H1 (cell line): ENCODE results near the gene ATP9B. TPM values are rescaled to one million over a fixed set of nuclear protein-coding genes. Genes with fewer than 3 reads are reported as not detected.

ENCODE experiments used
- CTCF ChIA-PET: fragments of 300-600 bp; sonication (Branson Sonifier 250); formaldehyde crosslinking; loops from one replicate; lab custom pipeline; 2021; ENCODE audit not compliant: partially characterized antibody; lab: Charles Lee
- POLR2A ChIA-PET: fragments of 300-600 bp; sonication (Branson Sonifier 250); formaldehyde crosslinking; loops from one replicate; lab custom pipeline; 2021; ENCODE audit warnings: inconsistent platforms; ENCODE audit not compliant: partially characterized antibody; lab: Charles Lee
- DNase-seq, 2 experiments: peaks; one replicate each; pipeline versions ENCODE4 v3.0.0 to v3.0.0-alpha.2; 2010 to 2022; ENCODE audit warnings: low spot score in 2 of 2, low read depth in 1 of 2, mixed read lengths in 1 of 2
- FAIRE-seq: peaks from 2 replicates; lab custom pipeline; 2011; peaks lifted over from hg19 to GRCh38; lab: Jason Lieb, UNC
- H2AFZ ChIP-seq: 2 replicates; pipeline ENCODE4 v1.8.1; 2012; ENCODE audit warnings: low read length, inconsistent platforms
- H2AK5ac ChIP-seq: 2 replicates; pipeline ENCODE4 v1.6.1; 2013; ENCODE audit warnings: low read depth, low read length
- H2BK120ac ChIP-seq: replicated peaks from 2 replicates; pipeline ENCODE3; 2013; ENCODE audit warnings: low read depth, low read length, inconsistent platforms
- H2BK12ac ChIP-seq: 2 replicates; pipeline ENCODE4 v1.6.1; 2013; ENCODE audit warnings: low read depth, low read length
- H2BK15ac ChIP-seq: 2 replicates; pipeline ENCODE4 v1.6.1; 2013; ENCODE audit warnings: low read length
- H2BK20ac ChIP-seq: 2 replicates; pipeline ENCODE4 v1.6.1; 2013; ENCODE audit warnings: low read length
- H2BK5ac ChIP-seq: 2 replicates; pipeline ENCODE4 v1.6.1; 2013; ENCODE audit warnings: low read depth, low read length
- H3K14ac ChIP-seq: 2 replicates; pipeline ENCODE4 v1.6.1; 2013; ENCODE audit warnings: inconsistent platforms; ENCODE audit not compliant: insufficient read length
- H3K18ac ChIP-seq: 2 replicates; pipeline ENCODE4 v1.6.1; 2013; ENCODE audit warnings: low read length; ENCODE audit errors: extremely low read depth
- H3K23ac ChIP-seq: 2 replicates; pipeline ENCODE4 v1.6.1; 2013; ENCODE audit warnings: inconsistent platforms; ENCODE audit not compliant: insufficient read length
- H3K23me2 ChIP-seq: 2 replicates; pipeline ENCODE4 v1.6.1; 2013; ENCODE audit warnings: low read depth, low read length
- H3K27ac ChIP-seq: 2 replicates; pipeline ENCODE4 v1.6.1; 2011; ENCODE audit warnings: low read depth, low read length, inconsistent platforms
- H3K27me3 ChIP-seq, 4 experiments: replicated peaks in 1 of 4; 1 replicate in 1 of 4; 2 replicates in 3 of 4; pipeline versions ENCODE4 v1.6.1 to v1.8.1; 2011 to 2013; ENCODE audit warnings: low read length in 3 of 4, mild to moderate bottlenecking in 3 of 4, inconsistent platforms in 2 of 4, mixed read lengths in 2 of 4, moderate library complexity in 1 of 4; ENCODE audit not compliant: control insufficient read depth in 3 of 4, insufficient read depth in 3 of 4; ENCODE audit errors: extremely low read depth in 1 of 4
- H3K36me3 ChIP-seq, 4 experiments: 2 replicates each; pipeline versions ENCODE4 v1.6.1 to v1.8.1; 2011 to 2013; ENCODE audit warnings: mild to moderate bottlenecking in 4 of 4, low read length in 3 of 4, moderate library complexity in 2 of 4, control low read depth in 1 of 4, inconsistent platforms in 1 of 4; ENCODE audit not compliant: insufficient read depth in 4 of 4, control insufficient read depth in 2 of 4
- H3K4ac ChIP-seq: replicated peaks from 2 replicates; pipeline ENCODE3; 2013; ENCODE audit warnings: low read length, low read depth, mixed read lengths, inconsistent platforms; ENCODE audit not compliant: insufficient read length
- H3K4me1 ChIP-seq, 4 experiments: replicated peaks in 1 of 4; 1 replicate in 1 of 4; 2 replicates in 3 of 4; pipeline versions ENCODE4 v1.6.1 to v1.8.1; 2011 to 2013; ENCODE audit warnings: low read length in 3 of 4, inconsistent platforms in 2 of 4, mixed read lengths in 1 of 4; ENCODE audit not compliant: insufficient read depth in 4 of 4, control insufficient read depth in 3 of 4
- H3K4me2 ChIP-seq, 2 experiments: 2 replicates each; pipeline versions ENCODE4 v1.6.1 to v1.8.1; 2011 to 2013; ENCODE audit warnings: low read depth in 2 of 2, low read length in 2 of 2, control low read depth in 1 of 2, inconsistent platforms in 1 of 2, mild to moderate bottlenecking in 1 of 2; ENCODE audit not compliant: insufficient read depth in 1 of 2
- H3K4me3 ChIP-seq, 4 experiments: fragments of 200-600, 300-600 bp in 1 of 4; sonication (generic), shearing (Covaris generic), sonication (Bioruptor Twin) in 1 of 4; 2 replicates each; pipeline versions ENCODE4 v1.5.1 to v1.8.1; 2011 to 2016; ENCODE audit warnings: low read length in 4 of 4, low read depth in 3 of 4, control low read depth in 2 of 4, inconsistent platforms in 2 of 4, mild to moderate bottlenecking in 2 of 4, mixed read lengths in 1 of 4, moderate library complexity in 1 of 4; ENCODE audit not compliant: insufficient read depth in 2 of 4; ENCODE audit errors: extremely low read depth in 1 of 4
- H3K56ac ChIP-seq: replicated peaks from 2 replicates; pipeline ENCODE3; 2013; ENCODE audit warnings: low read depth, mild to moderate bottlenecking, mixed read lengths, low read length, inconsistent platforms; ENCODE audit not compliant: insufficient read length
- H3K79me1 ChIP-seq: 2 replicates; pipeline ENCODE4 v1.6.1; 2013; ENCODE audit warnings: low read depth, low read length, control low read depth
- H3K79me2 ChIP-seq, 2 experiments: 2 replicates each; pipeline versions ENCODE4 v1.6.1 to v1.8.1; 2012 to 2013; ENCODE audit warnings: low read length in 2 of 2, mild to moderate bottlenecking in 2 of 2, inconsistent platforms in 1 of 2; ENCODE audit not compliant: insufficient read depth in 2 of 2, control insufficient read depth in 1 of 2
- H3K9ac ChIP-seq, 4 experiments: replicated peaks in 1 of 4; 1 replicate in 1 of 4; 2 replicates in 3 of 4; pipeline versions ENCODE4 v1.6.1 to v1.8.1; 2011 to 2013; ENCODE audit warnings: low read depth in 3 of 4, low read length in 3 of 4, control low read depth in 2 of 4, mild to moderate bottlenecking in 2 of 4, moderate library complexity in 2 of 4, inconsistent platforms in 1 of 4; ENCODE audit errors: extremely low read depth in 1 of 4
- H3K9me3 ChIP-seq, 2 experiments: 2 replicates each; pipeline versions ENCODE4 v1.6.1 to v1.8.1; 2012 to 2013; ENCODE audit warnings: mild to moderate bottlenecking in 2 of 2, moderate library complexity in 2 of 2, control low read depth in 1 of 2, inconsistent platforms in 1 of 2, low read depth in 1 of 2, low read length in 1 of 2, mixed read lengths in 1 of 2; ENCODE audit not compliant: insufficient read depth in 2 of 2
- H4K20me1 ChIP-seq, 2 experiments: replicated peaks in 1 of 2; 2 replicates each; pipeline versions ENCODE3 to v1.8.1; 2011 to 2013; ENCODE audit warnings: inconsistent platforms in 2 of 2, low read length in 2 of 2, mild to moderate bottlenecking in 1 of 2; ENCODE audit not compliant: insufficient read depth in 2 of 2, control insufficient read depth in 1 of 2
- H4K5ac ChIP-seq: 2 replicates; pipeline ENCODE4 v1.6.1; 2013; ENCODE audit warnings: low read length, low read depth, mixed read lengths, inconsistent platforms; ENCODE audit not compliant: insufficient read length
- H4K8ac ChIP-seq: 2 replicates; pipeline ENCODE4 v1.8.0; 2013; ENCODE audit warnings: mild to moderate bottlenecking, moderate library complexity, low read length, inconsistent platforms; ENCODE audit not compliant: insufficient read depth; ENCODE audit errors: extremely low read depth
- H4K91ac ChIP-seq: replicated peaks from 2 replicates; pipeline ENCODE3; 2013; ENCODE audit warnings: low read length, mixed read lengths, inconsistent platforms; ENCODE audit not compliant: insufficient read length
- CBX5 ChIP-seq: fragments of 300-800, 300-1000 bp; sonication (generic); IDR thresholded peaks from 2 replicates; pipeline ENCODE4 v1.7.1; 2016; ENCODE audit warnings: antibody characterized with exemption, low read length, low read depth
- CBX8 ChIP-seq: fragments of 300-800, 300-1000 bp; sonication (generic); IDR thresholded peaks from 2 replicates; pipeline ENCODE4 v1.7.1; 2016; ENCODE audit warnings: low read depth, low read length, borderline replicate concordance
- CEBPB ChIP-seq: IDR thresholded peaks from 2 replicates; pipeline ENCODE4 v1.6.1; 2012; ENCODE audit warnings: low read depth, low read length
- EP300 ChIP-seq, 2 experiments: IDR thresholded peaks; 1 replicate in 1 of 2; 2 replicates in 1 of 2; pipeline ENCODE4 v1.6.1; 2011 to 2012; ENCODE audit warnings: low read depth in 2 of 2, low read length in 2 of 2, mild to moderate bottlenecking in 2 of 2, borderline replicate concordance in 1 of 2, inconsistent platforms in 1 of 2, moderate library complexity in 1 of 2
- HDAC6 ChIP-seq: IDR thresholded peaks from one replicate; pipeline ENCODE4 v1.7.1; 2012; ENCODE audit warnings: low read depth, mild to moderate bottlenecking, inconsistent platforms, low read length, moderate library complexity
- POU5F1 ChIP-seq: IDR thresholded peaks from 2 replicates; pipeline ENCODE4 v1.6.1; 2011; ENCODE audit warnings: low read depth, mild to moderate bottlenecking, low read length, moderate library complexity
- SIRT6 ChIP-seq: IDR thresholded peaks from one replicate; pipeline ENCODE4 v1.7.1; 2012; ENCODE audit warnings: low read length, inconsistent platforms
- SP1 ChIP-seq: IDR thresholded peaks from 2 replicates; pipeline ENCODE4 v1.6.1; 2011; ENCODE audit warnings: low read depth, low read length
- SRF ChIP-seq: IDR thresholded peaks from 2 replicates; pipeline ENCODE4 v1.6.1; 2011; ENCODE audit warnings: mild to moderate bottlenecking, low read depth, low read length, moderate library complexity
- TCF12 ChIP-seq: IDR thresholded peaks from 2 replicates; pipeline ENCODE4 v1.6.1; 2011; ENCODE audit warnings: low read depth, mild to moderate bottlenecking, low read length
- TEAD4 ChIP-seq: IDR thresholded peaks from 2 replicates; pipeline ENCODE4 v1.6.1; 2012; ENCODE audit warnings: low read depth, low read length, inconsistent platforms, mixed read lengths
- ZNF274 ChIP-seq: IDR thresholded peaks from 2 replicates; pipeline ENCODE4 v1.7.0; 2012; ENCODE audit warnings: low read length, borderline replicate concordance; ENCODE audit errors: extremely low read depth
- WGBS, 2 experiments: shearing (Covaris generic) in 1 of 2; methylation state at CpG; one replicate each; pipeline versions ENCODE4 v1.1.6 to v1.1.7; 2013 to 2015; ENCODE audit warnings: low lambda C conversion rate in 2 of 2, mixed read lengths in 2 of 2, inconsistent platforms in 1 of 2, low coverage in 1 of 2, missing lambda C conversion rate in 1 of 2; ENCODE audit not compliant: insufficient replicate concordance in 2 of 2, insufficient coverage in 1 of 2, insufficient read length in 1 of 2; ENCODE audit errors: extremely low coverage in 1 of 2, missing lambda C conversion rate in 1 of 2; 5-methylcytosine and 5-hydroxymethylcytosine counted together
- polyA plus RNA-seq, 7 experiments: library from polyadenylated mRNA; depleted of rRNA in 3 of 7; stranded (reverse) in 5 of 7; unstranded in 2 of 7; fragments of >200 nt in 5 of 7; fragments of 200-250 nt in 2 of 7; gene quantifications; 1 replicate in 5 of 7; 2 replicates in 1 of 7; 4 replicates in 1 of 7; pipeline versions ENCODE4 v1.2.1 to v1.2.3, GENCODE V29; 2011 to 2013; ENCODE audit warnings: missing spikeins in 2 of 7, mixed read lengths in 2 of 7
- total RNA-seq: library from RNA; stranded (reverse); fragmentation: NEBNext Ultra II Directional; extraction: Animal tissue kit (Norgen Biotek cat#: 25700); gene quantifications from 2 replicates; pipeline ENCODE4 v1.2.1, GENCODE V29; 2021
- TF ChIP-seq, protein P1 (sequence below), 3 experiments: IDR thresholded peaks; 1 replicate in 2 of 3; 2 replicates in 1 of 3; pipeline versions ENCODE4 v1.5.1 to v1.6.1; 2011; ENCODE audit warnings: low read length in 3 of 3, mild to moderate bottlenecking in 3 of 3, inconsistent platforms in 2 of 3, low read depth in 1 of 3, moderate library complexity in 1 of 3; ENCODE audit not compliant: insufficient read depth in 1 of 3; ENCODE audit errors: control extremely low read depth in 1 of 3

Gene ATP9B
- total and polyA plus RNA-seq, 2 of the 8 experiments (the other 6 are each of a cell fraction or from before 2014, with no cell fraction given) = 15.1 to 21.7 TPM

DNA sequence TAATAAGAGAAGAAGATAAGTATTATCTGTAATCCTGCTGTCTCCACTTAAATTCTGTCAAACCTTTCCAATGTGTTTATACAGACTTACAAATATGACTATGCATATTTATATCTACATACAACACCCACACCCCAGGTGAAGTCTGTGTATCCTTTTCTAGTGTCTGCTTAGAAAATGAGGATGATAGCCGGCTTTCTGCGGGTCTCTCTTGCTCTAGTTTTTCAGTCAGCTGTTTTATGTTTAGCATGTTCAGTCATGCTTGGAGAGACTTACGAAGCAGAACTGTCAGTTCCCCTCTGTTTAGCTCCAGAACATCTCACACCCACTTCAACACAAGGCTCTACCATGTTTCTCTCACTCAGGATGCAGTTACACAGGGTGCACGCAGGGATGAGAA is 189.3 kb downstream of the ATP9B start:
- no peaks in the 10 kb centered on the region for H3K23me2 ChIP-seq
- no peak overlapping the region for H3K9ac ChIP-seq
- no peak overlapping the region for H3K4me2 ChIP-seq
- H2BK5ac ChIP-seq = no peak overlapping the region
- CTCF ChIA-PET = interaction anchor here (0.7 kb wide), 1 partner anchor 360 kb away, joined by 3 read pairs; no protein-coding TSS in a partner anchor
- H3K79me1 ChIP-seq = no peaks in the 10 kb centered on the region
- H2BK20ac ChIP-seq = no peak overlapping the region
- POLR2A ChIA-PET = no interaction called here
- no peak overlapping the region for H3K18ac ChIP-seq
- FAIRE-seq (no peak), DNase-seq (no peak)
- H2AK5ac ChIP-seq = no peak overlapping the region
- no peaks in the 10 kb centered on the region for H3K4me1 ChIP-seq
- no peak overlapping the region for H3K4me3 ChIP-seq
- no peak overlapping the region for H4K5ac ChIP-seq
- H2BK12ac ChIP-seq = no peak overlapping the region
- no peak overlapping the region for H3K27ac ChIP-seq
- no peak overlapping the region for H2BK15ac ChIP-seq
- no peaks in the 10 kb centered on the region; a peak in 1 of 8 replicates for H3K36me3 ChIP-seq
- no peak overlapping the region for H3K23ac ChIP-seq
- no peak overlapping the region for H2BK120ac ChIP-seq
- peaks cover 0 to 2% of the 10 kb centered on the region in 2 experiments for H4K20me1 ChIP-seq
- no peak overlapping the region for H3K14ac ChIP-seq
- no peak overlapping the region for H4K91ac ChIP-seq
- no peaks in the 10 kb centered on the region for H3K9me3 ChIP-seq
- H3K56ac ChIP-seq = no peak overlapping the region
- no peak overlapping the region for H4K8ac ChIP-seq
- H3K27me3 ChIP-seq = no peaks in the 10 kb centered on the region
- H2AFZ ChIP-seq = no peak overlapping the region
- WGBS, 2 experiments = 99% methylated on average over 4 of the region's 4 CpGs; no CpG with 5 or more reads in 1 of the 2 experiments
- H3K4ac ChIP-seq = no peak overlapping the region
- no peaks in the 10 kb centered on the region for H3K79me2 ChIP-seq
- TF ChIP-seq EP300 (IDR thresholded peaks at IDR 0.05; ENCODE audit: borderline replicate concordance in 1 of 2, low read depth in 2 of 2, low read length in 2 of 2) (no peak), SIRT6 (no peak), CBX8 (no peak), POU5F1 (no peak), CEBPB (no peak), SP1 (no peak), TEAD4 (no peak), ZNF274 (no peak), CBX5 (no peak), HDAC6 (no peak), TCF12 (no peak), SRF (no peak)
- TF ChIP-seq, protein P1, sequence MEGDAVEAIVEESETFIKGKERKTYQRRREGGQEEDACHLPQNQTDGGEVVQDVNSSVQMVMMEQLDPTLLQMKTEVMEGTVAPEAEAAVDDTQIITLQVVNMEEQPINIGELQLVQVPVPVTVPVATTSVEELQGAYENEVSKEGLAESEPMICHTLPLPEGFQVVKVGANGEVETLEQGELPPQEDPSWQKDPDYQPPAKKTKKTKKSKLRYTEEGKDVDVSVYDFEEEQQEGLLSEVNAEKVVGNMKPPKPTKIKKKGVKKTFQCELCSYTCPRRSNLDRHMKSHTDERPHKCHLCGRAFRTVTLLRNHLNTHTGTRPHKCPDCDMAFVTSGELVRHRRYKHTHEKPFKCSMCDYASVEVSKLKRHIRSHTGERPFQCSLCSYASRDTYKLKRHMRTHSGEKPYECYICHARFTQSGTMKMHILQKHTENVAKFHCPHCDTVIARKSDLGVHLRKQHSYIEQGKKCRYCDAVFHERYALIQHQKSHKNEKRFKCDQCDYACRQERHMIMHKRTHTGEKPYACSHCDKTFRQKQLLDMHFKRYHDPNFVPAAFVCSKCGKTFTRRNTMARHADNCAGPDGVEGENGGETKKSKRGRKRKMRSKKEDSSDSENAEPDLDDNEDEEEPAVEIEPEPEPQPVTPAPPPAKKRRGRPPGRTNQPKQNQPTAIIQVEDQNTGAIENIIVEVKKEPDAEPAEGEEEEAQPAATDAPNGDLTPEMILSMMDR (IDR thresholded peaks at IDR 0.05; ENCODE audit: control extremely low read depth in 1 of 3, insufficient read depth in 1 of 3, low read depth in 1 of 3, low read length in 3 of 3) = no peak
